WTC11 (cell line): ENCODE results near the gene SLC25A11. TPM values are rescaled to one million over a fixed set of nuclear protein-coding genes. Genes with fewer than 3 reads are reported as not detected.
"Not testable (repeated sequence)": the region's sequence is repeated elsewhere in the genome, so short reads cannot be mapped to it uniquely, and the experiment has no call there.

ENCODE experiments used
- ATAC-seq: fragments of 200-7000 bp; cut with Tn5 transposase; 2 replicates; pipeline ENCODE4 v1.10.0; 2021; ENCODE audit warnings: mild to moderate bottlenecking, moderate library complexity
- CTCF ChIA-PET: fragments of 300-600 bp; sonication (Branson Sonifier 250); formaldehyde crosslinking; loops from one replicate; lab custom pipeline; 2021; ENCODE audit warnings: antibody characterized with exemption; lab: Charles Lee
- POLR2A ChIA-PET: fragments of 350-600 bp; sonication (Branson Sonifier 250); formaldehyde crosslinking; loops from one replicate; lab custom pipeline; 2021; ENCODE audit warnings: antibody characterized with exemption; lab: Charles Lee
- DNase-seq: peaks from one replicate; pipeline ENCODE4 v3.0.0; 2021; ENCODE audit warnings: low spot score
- H3K27ac Mint-ChIP-seq: 2 replicates; pipeline ENCODE4 v1.8.0; 2021; ENCODE audit warnings: mixed read lengths
- H3K27me3 Mint-ChIP-seq: 2 replicates; pipeline ENCODE4 v1.8.0; 2021; ENCODE audit warnings: low read depth, mild to moderate bottlenecking, moderate library complexity, mixed read lengths
- H3K36me3 Mint-ChIP-seq: 2 replicates; pipeline ENCODE4 v1.8.0; 2021; ENCODE audit warnings: mixed read lengths
- H3K4me1 Mint-ChIP-seq: 2 replicates; pipeline ENCODE4 v1.8.0; 2022; ENCODE audit warnings: mixed read lengths
- H3K4me3 Mint-ChIP-seq: 2 replicates; pipeline ENCODE4 v1.8.0; 2021; ENCODE audit warnings: mild to moderate bottlenecking, moderate library complexity, mixed read lengths
- H3K9me3 Mint-ChIP-seq: 2 replicates; pipeline ENCODE4 v1.8.0; 2021; ENCODE audit warnings: mixed read lengths
- CREB1 ChIP-seq: sonication (generic); formaldehyde crosslinking; IDR thresholded peaks from 2 replicates; pipeline ENCODE4 v1.8.0; 2023; ENCODE audit warnings: mild to moderate bottlenecking, missing genetic modification reagents
- ELF4 ChIP-seq: sonication (generic); formaldehyde crosslinking; IDR thresholded peaks from 2 replicates; pipeline ENCODE4 v1.8.1; 2022; ENCODE audit warnings: low read depth, mild to moderate bottlenecking, moderate library complexity, missing genetic modification reagents
- EMX1 ChIP-seq: fragments of 250-450 bp; sonication (Bioruptor Pico); IDR thresholded peaks from 2 replicates; pipeline ENCODE4 v1.8.0; 2021; ENCODE audit warnings: mild to moderate bottlenecking
- ESRRA ChIP-seq: sonication (generic); formaldehyde crosslinking; IDR thresholded peaks from 2 replicates; pipeline ENCODE4 v1.8.1; 2022; ENCODE audit warnings: mild to moderate bottlenecking, missing genetic modification reagents, borderline replicate concordance
- ETV6 ChIP-seq: sonication (generic); formaldehyde crosslinking; IDR thresholded peaks from 2 replicates; pipeline ENCODE4 v1.8.1; 2022; ENCODE audit warnings: mild to moderate bottlenecking, missing genetic modification reagents
- FOXJ3 ChIP-seq: sonication (generic); formaldehyde crosslinking; IDR thresholded peaks from 2 replicates; pipeline ENCODE4 v1.9.0; 2021; ENCODE audit warnings: missing genetic modification reagents, mild to moderate bottlenecking, borderline replicate concordance
- GABPB1 ChIP-seq: sonication (generic); formaldehyde crosslinking; IDR thresholded peaks from 2 replicates; pipeline ENCODE4 v1.8.1; 2023; ENCODE audit warnings: mild to moderate bottlenecking, missing genetic modification reagents
- IRF2 ChIP-seq: sonication (generic); formaldehyde crosslinking; IDR thresholded peaks from 2 replicates; pipeline ENCODE4 v1.8.0; 2022; ENCODE audit warnings: low read depth, missing genetic modification reagents, borderline replicate concordance
- JUN ChIP-seq: sonication (generic); formaldehyde crosslinking; IDR thresholded peaks from 2 replicates; pipeline ENCODE4 v1.8.0; 2023; ENCODE audit warnings: mild to moderate bottlenecking, missing genetic modification reagents
- NFE2L1 ChIP-seq: sonication (generic); formaldehyde crosslinking; IDR thresholded peaks from 2 replicates; pipeline ENCODE4 v1.8.1; 2023; ENCODE audit warnings: missing genetic modification reagents
- NFYB ChIP-seq: sonication (generic); formaldehyde crosslinking; conservative IDR thresholded peaks from 2 replicates; pipeline ENCODE4 v1.8.0; 2022; ENCODE audit warnings: low read depth, missing genetic modification reagents
- NR1H2 ChIP-seq: sonication (generic); formaldehyde crosslinking; IDR thresholded peaks from 2 replicates; pipeline ENCODE4 v1.9.0; 2021; ENCODE audit warnings: mild to moderate bottlenecking, moderate library complexity, missing genetic modification reagents
- RORB ChIP-seq: fragments of 250-450 bp; sonication (Bioruptor Pico); IDR thresholded peaks from 2 replicates; pipeline ENCODE4 v1.9.0; 2021; ENCODE audit warnings: mild to moderate bottlenecking
- SP1 ChIP-seq: sonication (generic); formaldehyde crosslinking; conservative IDR thresholded peaks from 2 replicates; pipeline ENCODE4 v1.8.1; 2022; ENCODE audit warnings: missing genetic modification reagents
- ZNF121 ChIP-seq: sonication (generic); formaldehyde crosslinking; IDR thresholded peaks from 2 replicates; pipeline ENCODE4 v1.8.0; 2023; ENCODE audit warnings: missing genetic modification reagents
- ZNF138 ChIP-seq: sonication (generic); formaldehyde crosslinking; conservative IDR thresholded peaks from 2 replicates; pipeline ENCODE4 v1.8.1; 2022; ENCODE audit warnings: mild to moderate bottlenecking, moderate library complexity, missing genetic modification reagents
- ZNF263 ChIP-seq: sonication (generic); formaldehyde crosslinking; IDR thresholded peaks from 2 replicates; pipeline ENCODE4 v1.8.1; 2022; ENCODE audit warnings: low read depth, mild to moderate bottlenecking, moderate library complexity, missing genetic modification reagents
- ZNF671 ChIP-seq: fragments of 250-450 bp; sonication (Bioruptor Pico); IDR thresholded peaks from 2 replicates; pipeline ENCODE4 v1.8.0; 2021; ENCODE audit warnings: mild to moderate bottlenecking
- total RNA-seq: library from RNA; stranded (reverse); gene quantifications from 3 replicates; pipeline ENCODE4 v1.2.3, GENCODE V29; 2021
- TF ChIP-seq, protein P1 (sequence below): fragments of 250-450 bp; sonication (Bioruptor Pico); IDR thresholded peaks from 2 replicates; pipeline ENCODE4 v1.9.0; 2021; ENCODE audit warnings: mild to moderate bottlenecking
- TF ChIP-seq, protein P2 (sequence below): fragments of 200-600 bp; IDR thresholded peaks from 2 replicates; pipeline ENCODE4 v1.8.0; 2022; ENCODE audit warnings: antibody characterized with exemption
- TF ChIP-seq, protein P3 (sequence below): sonication (generic); formaldehyde crosslinking; IDR thresholded peaks from 2 replicates; pipeline ENCODE4 v1.8.1; 2023; ENCODE audit warnings: mild to moderate bottlenecking, missing genetic modification reagents, moderate library complexity
- TF ChIP-seq, protein P4 (sequence below): sonication (generic); formaldehyde crosslinking; IDR thresholded peaks from 2 replicates; pipeline ENCODE4 v1.8.0; 2022; ENCODE audit warnings: mild to moderate bottlenecking, missing genetic modification reagents
- TF ChIP-seq, protein P5 (sequence below): sonication (generic); formaldehyde crosslinking; IDR thresholded peaks from 2 replicates; pipeline ENCODE4 v1.8.1; 2023; ENCODE audit warnings: mild to moderate bottlenecking, missing genetic modification reagents

The SLC25A11 gene
- total RNA-seq, 1 experiment from 2014 or later, result 73.7 TPM

DNA sequence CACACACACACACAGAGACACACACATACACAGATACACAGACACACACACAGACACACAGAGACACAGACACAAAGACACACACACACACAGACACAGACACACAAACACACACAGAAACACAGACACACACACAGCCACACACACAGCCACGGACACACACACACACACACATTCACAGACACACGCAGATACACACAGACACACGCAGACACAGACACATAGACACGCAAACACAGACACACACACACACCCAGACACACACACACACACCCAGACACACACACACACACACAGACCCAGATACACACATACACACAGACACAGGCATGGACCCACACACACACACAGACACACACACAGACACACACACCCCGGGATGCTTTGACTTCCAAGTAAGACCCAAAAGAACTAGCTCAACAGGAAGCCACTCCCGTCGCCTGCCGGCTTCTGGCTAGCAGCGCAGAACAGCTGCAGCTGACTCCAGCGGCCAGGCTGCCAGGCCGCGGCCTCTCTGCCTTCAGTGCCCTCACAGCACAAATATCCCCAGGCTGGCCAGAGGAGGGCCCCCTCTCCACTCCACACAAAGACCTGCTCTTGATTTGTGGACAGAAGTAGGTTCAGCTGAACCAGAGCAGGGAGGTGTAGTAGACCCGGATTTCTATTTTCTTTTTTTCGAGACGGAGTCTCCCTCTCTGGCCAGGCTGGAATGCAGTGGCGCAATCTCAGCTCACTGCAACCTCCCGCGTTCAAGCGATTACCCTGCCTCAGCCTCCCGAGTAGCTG, 30.9 kb downstream of the SLC25A11 start:
- ChIA-PET CTCF (interaction anchor here (0.6 to 2.7 kb wide), 51 partner anchors 9 to 342 kb away, joined by 3 to 49 read pairs (median 4); partner anchors contain the start of genes ARRB2, C17orf107, ENO3 and GP1BA), POLR2A (interaction anchor here (0.7 to 2.1 kb wide), 9 partner anchors 9 to 64 kb away, joined by 3 to 12 read pairs (median 5); partner anchors contain the start of genes C17orf107, ENO3, GP1BA and RNF167)

DNA sequence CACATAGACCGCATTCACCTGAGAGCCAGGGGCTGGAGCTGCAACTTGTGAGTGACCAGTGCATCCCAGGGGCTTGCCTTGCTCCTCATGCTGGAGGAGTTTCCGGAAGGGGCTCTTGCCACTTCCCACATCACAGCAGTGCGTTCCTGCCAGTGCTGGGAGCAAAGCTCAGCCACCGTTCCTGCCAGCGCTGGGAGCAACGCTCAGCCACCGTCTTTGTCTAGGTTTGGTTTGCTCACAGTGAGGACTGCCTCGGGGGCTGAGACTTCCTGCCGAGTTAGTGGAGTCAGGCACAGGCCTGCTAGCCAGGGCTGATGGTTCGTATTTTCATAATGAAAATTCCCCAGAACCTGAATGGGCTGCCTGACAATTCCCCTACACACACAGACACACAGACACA, 31.5 kb downstream of the SLC25A11 start:
- DNase-seq, result peak; percentile 50
- TF ChIP-seq GABPB1 (CRISPR knock-in tag) (0 out of 2 replicates have a peak, but pooled peaks have one; percentile 26), ELF4 (no peak)
- TF ChIP-seq, protein P1, sequence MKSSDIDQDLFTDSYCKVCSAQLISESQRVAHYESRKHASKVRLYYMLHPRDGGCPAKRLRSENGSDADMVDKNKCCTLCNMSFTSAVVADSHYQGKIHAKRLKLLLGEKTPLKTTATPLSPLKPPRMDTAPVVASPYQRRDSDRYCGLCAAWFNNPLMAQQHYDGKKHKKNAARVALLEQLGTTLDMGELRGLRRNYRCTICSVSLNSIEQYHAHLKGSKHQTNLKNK (CRISPR knock-in tag), result no peak
- peaks cover 13% of the 10 kb centered on the region for H3K4me1 Mint-ChIP-seq
- ChIA-PET POLR2A (interaction anchor here (1.1 to 2.1 kb wide), 6 partner anchors 8 to 64 kb away, joined by 3 to 12 read pairs (median 6); partner anchors contain the start of genes C17orf107, ENO3 and RNF167), CTCF (interaction anchor here (0.6 to 2.7 kb wide), 45 partner anchors 9 to 283 kb away, joined by 3 to 49 read pairs (median 4); partner anchors contain the start of genes ARRB2, C17orf107, ENO3 and GP1BA)
- H3K36me3 Mint-ChIP-seq, result no peaks in the 10 kb centered on the region
- no peak overlapping the region for H3K4me3 Mint-ChIP-seq
- peak; percentile 44 for ATAC-seq
- H3K27me3 Mint-ChIP-seq, result peaks cover 5% of the 10 kb centered on the region; the same call in 1 of the 2 replicates
- H3K9me3 Mint-ChIP-seq, result no peaks in the 10 kb centered on the region
- H3K27ac Mint-ChIP-seq, result no peak overlapping the region

More for the DNA sequence above, 30.9 kb downstream of the SLC25A11 start:
- Mint-ChIP-seq H3K4me3 (no peak overlapping the region), H3K36me3 (no peaks in the 10 kb centered on the region)
- TF ChIP-seq EMX1 (CRISPR knock-in tag) (no peak), ESRRA (CRISPR knock-in tag) (no peak), JUN (CRISPR knock-in tag) (no peak), ETV6 (CRISPR knock-in tag) (0 out of 2 replicates have a peak, but pooled peaks have one; percentile 14), NFE2L1 (CRISPR knock-in tag) (peak; percentile 40; the same call in 1 of the 2 replicates), SP1 (CRISPR knock-in tag) (0 out of 2 replicates have a peak, but pooled peaks have one; percentile 15), IRF2 (CRISPR knock-in tag) (no peak), RORB (CRISPR knock-in tag) (no peak), ZNF263 (CRISPR knock-in tag) (no peak), CREB1 (CRISPR knock-in tag) (no peak), ZNF138 (CRISPR knock-in tag) (no peak), FOXJ3 (CRISPR knock-in tag) (no peak), NR1H2 (no peak), NFYB (CRISPR knock-in tag) (no peak), ZNF671 (CRISPR knock-in tag) (no peak), GABPB1 (CRISPR knock-in tag) (peak; percentile 52; the same call in 1 of the 2 replicates), ZNF121 (0 out of 2 replicates have a peak, but pooled peaks have one; percentile 34)
- TF ChIP-seq, protein P2, sequence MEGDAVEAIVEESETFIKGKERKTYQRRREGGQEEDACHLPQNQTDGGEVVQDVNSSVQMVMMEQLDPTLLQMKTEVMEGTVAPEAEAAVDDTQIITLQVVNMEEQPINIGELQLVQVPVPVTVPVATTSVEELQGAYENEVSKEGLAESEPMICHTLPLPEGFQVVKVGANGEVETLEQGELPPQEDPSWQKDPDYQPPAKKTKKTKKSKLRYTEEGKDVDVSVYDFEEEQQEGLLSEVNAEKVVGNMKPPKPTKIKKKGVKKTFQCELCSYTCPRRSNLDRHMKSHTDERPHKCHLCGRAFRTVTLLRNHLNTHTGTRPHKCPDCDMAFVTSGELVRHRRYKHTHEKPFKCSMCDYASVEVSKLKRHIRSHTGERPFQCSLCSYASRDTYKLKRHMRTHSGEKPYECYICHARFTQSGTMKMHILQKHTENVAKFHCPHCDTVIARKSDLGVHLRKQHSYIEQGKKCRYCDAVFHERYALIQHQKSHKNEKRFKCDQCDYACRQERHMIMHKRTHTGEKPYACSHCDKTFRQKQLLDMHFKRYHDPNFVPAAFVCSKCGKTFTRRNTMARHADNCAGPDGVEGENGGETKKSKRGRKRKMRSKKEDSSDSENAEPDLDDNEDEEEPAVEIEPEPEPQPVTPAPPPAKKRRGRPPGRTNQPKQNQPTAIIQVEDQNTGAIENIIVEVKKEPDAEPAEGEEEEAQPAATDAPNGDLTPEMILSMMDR, result peak; percentile 68
- TF ChIP-seq, protein P1 (CRISPR knock-in tag), result no peak
- TF ChIP-seq, protein P3, sequence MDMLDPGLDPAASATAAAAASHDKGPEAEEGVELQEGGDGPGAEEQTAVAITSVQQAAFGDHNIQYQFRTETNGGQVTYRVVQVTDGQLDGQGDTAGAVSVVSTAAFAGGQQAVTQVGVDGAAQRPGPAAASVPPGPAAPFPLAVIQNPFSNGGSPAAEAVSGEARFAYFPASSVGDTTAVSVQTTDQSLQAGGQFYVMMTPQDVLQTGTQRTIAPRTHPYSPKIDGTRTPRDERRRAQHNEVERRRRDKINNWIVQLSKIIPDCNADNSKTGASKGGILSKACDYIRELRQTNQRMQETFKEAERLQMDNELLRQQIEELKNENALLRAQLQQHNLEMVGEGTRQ (CRISPR knock-in tag), result no peak
- TF ChIP-seq, protein P4, sequence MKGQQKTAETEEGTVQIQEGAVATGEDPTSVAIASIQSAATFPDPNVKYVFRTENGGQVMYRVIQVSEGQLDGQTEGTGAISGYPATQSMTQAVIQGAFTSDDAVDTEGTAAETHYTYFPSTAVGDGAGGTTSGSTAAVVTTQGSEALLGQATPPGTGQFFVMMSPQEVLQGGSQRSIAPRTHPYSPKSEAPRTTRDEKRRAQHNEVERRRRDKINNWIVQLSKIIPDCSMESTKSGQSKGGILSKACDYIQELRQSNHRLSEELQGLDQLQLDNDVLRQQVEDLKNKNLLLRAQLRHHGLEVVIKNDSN (CRISPR knock-in tag), result no peak
- TF ChIP-seq, protein P5, sequence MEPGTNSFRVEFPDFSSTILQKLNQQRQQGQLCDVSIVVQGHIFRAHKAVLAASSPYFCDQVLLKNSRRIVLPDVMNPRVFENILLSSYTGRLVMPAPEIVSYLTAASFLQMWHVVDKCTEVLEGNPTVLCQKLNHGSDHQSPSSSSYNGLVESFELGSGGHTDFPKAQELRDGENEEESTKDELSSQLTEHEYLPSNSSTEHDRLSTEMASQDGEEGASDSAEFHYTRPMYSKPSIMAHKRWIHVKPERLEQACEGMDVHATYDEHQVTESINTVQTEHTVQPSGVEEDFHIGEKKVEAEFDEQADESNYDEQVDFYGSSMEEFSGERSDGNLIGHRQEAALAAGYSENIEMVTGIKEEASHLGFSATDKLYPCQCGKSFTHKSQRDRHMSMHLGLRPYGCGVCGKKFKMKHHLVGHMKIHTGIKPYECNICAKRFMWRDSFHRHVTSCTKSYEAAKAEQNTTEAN (CRISPR knock-in tag), result peak; percentile 23; the same call in 1 of the 2 replicates
- TF ChIP-seq, all 79 proteins: peak for 7
- Mint-ChIP-seq H3K9me3 (no peaks in the 10 kb centered on the region), H3K27ac (no peak overlapping the region), H3K4me1 (peaks cover 10% of the 10 kb centered on the region), H3K27me3 (peaks cover 5% of the 10 kb centered on the region; the same call in 1 of the 2 replicates)
- DNase-seq (peak; percentile 90), ATAC-seq (peak; percentile 94)

DNA sequence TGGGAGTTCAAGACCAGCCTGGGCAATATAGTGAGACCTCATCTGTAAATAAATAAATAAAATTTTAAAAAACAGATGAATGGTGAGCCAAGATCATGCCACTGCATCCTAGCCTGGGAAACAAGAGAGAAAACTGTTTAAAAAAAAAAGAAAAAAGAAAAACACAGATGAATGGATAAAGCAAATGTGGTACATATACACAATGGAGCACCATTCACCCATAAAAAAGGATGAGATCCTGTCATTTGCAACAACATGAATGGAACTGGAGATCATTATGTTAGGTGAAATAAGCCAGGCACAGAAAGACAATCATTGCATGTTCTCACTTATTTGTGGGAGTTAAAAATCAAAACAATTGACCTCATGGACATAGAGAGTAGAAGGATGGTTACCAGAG, 33.2 kb downstream of the SLC25A11 start:
- H3K4me3 Mint-ChIP-seq, H3K36me3 Mint-ChIP-seq, CTCF ChIA-PET, POLR2A ChIA-PET, H3K27ac Mint-ChIP-seq, DNase-seq, H3K9me3 Mint-ChIP-seq, ATAC-seq, H3K27me3 Mint-ChIP-seq: not testable (repeated sequence)
- peaks cover 15% of the 10 kb centered on the region for H3K4me1 Mint-ChIP-seq
